ENCODE data around the gene NKX6-2.
"Not testable (repeated sequence)": the region's sequence is repeated elsewhere in the genome, so short reads cannot be mapped to it uniquely, and the experiment has no call there.

NKX6-2 gene

DNA sequence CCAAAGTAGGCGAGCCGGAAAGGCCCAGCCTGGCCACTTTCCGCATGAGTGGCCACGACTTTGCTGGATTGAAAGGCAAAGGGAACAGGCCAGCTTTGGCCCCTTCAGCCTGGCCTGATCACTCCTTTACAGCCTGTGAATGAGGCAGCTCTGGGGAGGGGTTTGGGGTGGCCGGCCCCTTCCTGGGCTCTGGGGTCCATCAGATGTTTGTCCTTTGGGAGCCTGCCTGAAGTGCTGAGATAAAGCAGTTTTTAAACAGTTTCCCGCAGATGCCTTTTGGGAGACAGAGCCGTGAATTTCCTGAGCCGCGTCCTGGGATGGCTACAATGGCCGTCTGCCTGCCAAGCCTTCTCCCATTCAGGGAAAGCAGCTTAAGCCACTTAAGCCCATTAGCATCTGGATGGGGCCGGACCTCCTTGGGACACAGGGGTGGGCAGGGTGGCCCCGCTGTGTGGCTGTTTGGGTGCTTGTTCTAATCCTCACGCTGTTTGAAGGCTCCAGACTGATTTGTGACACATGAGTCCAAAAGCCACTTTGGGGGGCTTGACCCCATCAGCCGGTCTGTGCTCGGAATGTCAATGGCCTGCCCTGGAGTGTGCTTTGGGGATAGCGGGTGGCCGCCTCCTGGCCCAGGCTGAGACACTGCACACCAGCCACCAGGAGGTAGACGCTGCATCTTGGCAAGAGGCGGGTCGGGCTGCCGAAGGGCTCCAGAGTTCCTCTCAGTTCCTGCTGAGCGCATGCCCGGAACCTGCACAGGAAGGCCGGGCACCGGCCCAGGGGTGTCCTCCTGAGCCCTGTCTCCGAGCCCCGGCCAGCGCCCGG lies 38.9 kb downstream of the NKX6-2 start:
- H3K4me3 ChIP-seq (ENCODE audit: low read depth, low read length): no peak overlapping the region
- no peak for DNase-seq (ENCODE audit: low read depth)

DNA sequence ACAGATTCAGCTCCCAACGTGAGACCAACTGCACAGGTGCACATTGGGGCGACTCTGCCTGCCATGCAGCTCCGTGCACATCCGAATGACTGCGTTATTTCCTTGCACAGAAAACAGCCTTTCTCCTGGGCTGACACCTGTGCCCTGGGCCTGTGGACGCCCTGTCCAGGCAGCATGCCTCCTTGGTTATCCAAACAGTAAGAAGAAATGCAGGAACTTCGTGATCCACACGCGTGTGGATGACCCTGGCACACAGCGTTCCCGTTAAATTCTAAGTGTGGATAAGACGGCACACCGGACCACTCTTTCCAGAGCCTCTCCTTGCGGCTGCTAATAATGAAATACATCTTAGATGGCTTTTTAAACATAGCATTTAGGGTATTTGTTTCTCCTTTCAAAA lies 39.6 kb downstream of the NKX6-2 start:
- no peak overlapping the region for H3K4me3 ChIP-seq (ENCODE audit: low read depth, low read length)
- no peak for DNase-seq (ENCODE audit: low read depth)
- TF ChIP-seq, protein P1, sequence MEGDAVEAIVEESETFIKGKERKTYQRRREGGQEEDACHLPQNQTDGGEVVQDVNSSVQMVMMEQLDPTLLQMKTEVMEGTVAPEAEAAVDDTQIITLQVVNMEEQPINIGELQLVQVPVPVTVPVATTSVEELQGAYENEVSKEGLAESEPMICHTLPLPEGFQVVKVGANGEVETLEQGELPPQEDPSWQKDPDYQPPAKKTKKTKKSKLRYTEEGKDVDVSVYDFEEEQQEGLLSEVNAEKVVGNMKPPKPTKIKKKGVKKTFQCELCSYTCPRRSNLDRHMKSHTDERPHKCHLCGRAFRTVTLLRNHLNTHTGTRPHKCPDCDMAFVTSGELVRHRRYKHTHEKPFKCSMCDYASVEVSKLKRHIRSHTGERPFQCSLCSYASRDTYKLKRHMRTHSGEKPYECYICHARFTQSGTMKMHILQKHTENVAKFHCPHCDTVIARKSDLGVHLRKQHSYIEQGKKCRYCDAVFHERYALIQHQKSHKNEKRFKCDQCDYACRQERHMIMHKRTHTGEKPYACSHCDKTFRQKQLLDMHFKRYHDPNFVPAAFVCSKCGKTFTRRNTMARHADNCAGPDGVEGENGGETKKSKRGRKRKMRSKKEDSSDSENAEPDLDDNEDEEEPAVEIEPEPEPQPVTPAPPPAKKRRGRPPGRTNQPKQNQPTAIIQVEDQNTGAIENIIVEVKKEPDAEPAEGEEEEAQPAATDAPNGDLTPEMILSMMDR (IDR thresholded peaks at IDR 0.05; ENCODE audit: insufficient read depth, low read depth, low read length, missing control alignments): no peak

More for the DNA sequence above, 38.9 kb downstream of the NKX6-2 start:
- TF ChIP-seq, protein P1 (IDR thresholded peaks at IDR 0.05; ENCODE audit: insufficient read depth, low read depth, low read length, missing control alignments): no peak

DNA sequence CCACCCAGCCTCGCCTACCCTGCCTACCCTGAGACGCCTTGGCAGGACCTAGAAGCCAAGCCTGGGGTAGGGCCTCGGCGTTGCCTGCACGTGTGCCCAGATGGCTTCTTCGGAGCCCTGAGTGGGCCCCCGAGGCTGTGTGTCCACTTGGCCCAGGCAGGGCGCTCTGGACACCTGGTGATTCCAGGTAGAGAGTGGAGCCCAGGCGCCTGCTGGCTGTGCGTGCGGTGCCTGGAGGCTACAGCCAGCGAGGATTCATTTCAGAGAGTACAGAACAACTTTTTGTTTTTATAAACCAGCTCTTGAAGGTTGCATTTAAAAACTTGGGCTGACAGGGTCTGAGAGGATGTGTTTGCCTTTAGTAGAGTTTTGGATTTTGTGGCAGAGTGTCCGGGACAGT lies 40.0 kb downstream of the NKX6-2 start:
- DNase-seq (ENCODE audit: low read depth): no peak
- TF ChIP-seq, protein P1 (IDR thresholded peaks at IDR 0.05; ENCODE audit: insufficient read depth, low read depth, low read length, missing control alignments): no peak
- no peak overlapping the region for H3K4me3 ChIP-seq (ENCODE audit: low read depth, low read length)

DNA sequence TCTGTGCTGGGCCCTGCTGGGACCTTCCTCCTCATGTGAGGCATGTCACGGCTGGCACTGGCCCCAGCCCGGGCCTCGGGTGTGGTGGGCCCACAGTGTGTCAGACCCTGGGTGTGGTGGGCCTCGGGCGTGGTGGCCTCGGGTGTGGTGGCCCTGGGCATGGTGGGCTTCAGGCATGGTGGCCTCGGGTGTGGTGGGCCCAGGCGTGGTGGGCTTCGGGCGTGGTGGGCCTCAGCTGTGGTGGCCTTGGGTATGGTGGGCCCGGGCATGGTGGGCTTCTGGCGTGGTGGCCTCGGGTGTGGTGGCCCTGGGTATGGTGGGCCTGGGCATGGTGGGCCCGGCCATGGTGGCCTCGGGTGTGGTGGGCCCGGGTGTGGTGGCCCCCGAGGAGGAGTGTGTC lies 40.4 kb downstream of the NKX6-2 start:
- H3K4me3 ChIP-seq (ENCODE audit: low read depth, low read length): no peak overlapping the region
- TF ChIP-seq, protein P1 (IDR thresholded peaks at IDR 0.05; ENCODE audit: insufficient read depth, low read depth, low read length, missing control alignments): no peak
- no peak for DNase-seq (ENCODE audit: low read depth)

DNA sequence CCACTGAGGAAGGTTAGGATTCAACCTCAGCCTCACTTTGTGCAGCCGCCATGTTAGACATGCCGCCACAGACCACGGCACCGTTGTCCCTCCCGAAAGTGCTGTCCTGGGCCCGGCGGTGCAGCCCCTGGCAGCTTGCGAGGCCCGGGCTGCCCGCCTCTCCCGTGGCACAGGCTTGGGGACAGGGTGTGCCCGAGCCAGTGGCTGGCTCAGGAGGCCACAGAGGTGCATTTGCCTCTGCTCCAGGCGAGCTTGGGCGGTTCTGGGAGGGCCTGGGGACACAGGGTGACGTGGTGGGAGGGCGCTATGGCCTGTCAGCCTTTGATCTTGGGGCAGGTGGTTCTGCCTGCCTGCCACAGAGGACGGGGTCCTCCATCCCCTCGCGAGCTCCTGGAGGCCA lies 41.1 kb downstream of the NKX6-2 start:
- DNase-seq (ENCODE audit: low read depth): no peak
- TF ChIP-seq, protein P1 (IDR thresholded peaks at IDR 0.05; ENCODE audit: insufficient read depth, low read depth, low read length, missing control alignments): no peak
- no peak overlapping the region for H3K4me3 ChIP-seq (ENCODE audit: low read depth, low read length)

DNA sequence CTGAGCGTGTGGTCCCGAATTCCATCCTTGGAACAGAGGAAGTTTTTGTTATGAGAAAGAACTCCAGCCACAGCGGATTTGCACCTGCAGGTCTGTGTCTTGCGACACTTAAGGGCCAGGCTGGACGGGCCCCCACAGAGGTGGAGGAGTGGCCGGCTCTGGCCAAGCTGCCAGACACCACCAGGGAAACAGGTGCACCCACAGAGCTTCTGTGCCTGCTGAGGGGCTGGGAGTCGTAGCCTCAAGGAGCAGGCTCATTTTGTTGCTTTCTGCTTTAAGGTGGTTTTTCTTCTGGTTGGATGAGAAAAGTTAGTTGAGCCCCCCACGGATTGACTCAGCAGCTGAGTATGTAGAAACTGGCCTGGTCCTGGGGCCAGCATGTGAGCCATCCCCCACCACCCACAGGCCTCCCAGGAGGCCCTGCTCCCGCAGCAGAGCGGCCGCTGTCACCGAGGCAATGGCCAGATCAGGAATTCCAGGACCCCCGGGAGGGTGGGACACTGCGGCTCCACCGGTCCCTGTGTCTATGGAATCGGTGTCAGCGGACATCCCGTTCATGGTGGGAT lies 41.9 kb downstream of the NKX6-2 start:
- H3K4me3 ChIP-seq (ENCODE audit: low read depth, low read length): no peak overlapping the region
- DNase-seq (ENCODE audit: low read depth): no peak
- TF ChIP-seq, protein P1 (IDR thresholded peaks at IDR 0.05; ENCODE audit: insufficient read depth, low read depth, low read length, missing control alignments): no peak

DNA sequence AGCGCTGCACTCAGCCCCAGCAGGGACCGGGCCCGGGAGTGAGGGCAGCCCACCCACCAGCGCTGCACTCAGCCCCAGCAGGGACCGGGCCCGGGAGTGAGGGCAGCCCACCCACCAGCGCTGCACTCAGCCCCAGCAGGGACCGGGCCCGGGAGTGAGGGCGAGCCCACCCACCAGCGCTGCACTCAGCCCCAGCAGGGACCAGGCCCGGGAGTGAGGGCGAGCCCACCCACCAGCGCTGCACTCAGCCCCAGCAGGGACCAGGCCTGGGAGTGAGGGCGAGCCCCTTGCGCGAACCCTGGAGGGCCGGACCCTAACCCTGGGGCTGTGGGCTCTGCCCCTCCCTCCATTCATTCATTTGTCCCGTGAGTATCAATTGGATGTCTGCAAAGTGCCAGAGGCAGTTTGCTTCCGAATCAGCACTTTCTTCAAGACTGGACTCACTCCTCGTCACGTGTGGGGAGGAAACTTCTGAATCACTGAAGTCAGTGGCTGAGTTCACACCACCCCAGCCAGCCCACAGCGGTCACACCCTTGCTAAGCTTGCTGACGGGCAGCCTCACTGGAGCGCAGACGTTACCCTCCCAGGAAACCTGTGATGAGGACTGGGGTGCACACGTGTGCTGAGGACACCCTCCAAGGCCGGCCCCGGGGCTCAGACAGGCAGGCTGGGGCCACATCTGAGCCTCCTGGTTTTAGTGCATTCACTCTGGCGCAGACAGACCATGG lies 42.6 kb downstream of the NKX6-2 start:
- not testable (repeated sequence) for DNase-seq (ENCODE audit: low read depth)

More for the DNA sequence above, 42.6 kb downstream of the NKX6-2 start:
- not testable (repeated sequence) for H3K4me3 ChIP-seq (ENCODE audit: low read depth, low read length)

Data from GM12865 (cell line).